Right lobe of liver (tissue), 4 donors: ENCODE results near the gene TRAPPC4.

Source experiments
- POLR2A ChIP-seq: fragments of 450-650 bp; IDR thresholded peaks from one replicate; pipeline ENCODE4 v1.6.1; 2017; ENCODE audit warnings: antibody characterized with exemption, mild to moderate bottlenecking
- TF ChIP-seq, protein P1 (sequence below), 4 donors: fragments of 200-600 bp in 3 of 4; fragments of 450-650 bp in 1 of 4; IDR thresholded peaks; one replicate each; pipeline versions ENCODE4 v1.5.1 to v1.8.0; 2016 to 2022; ENCODE audit warnings: antibody characterized with exemption in 4 of 4, mild to moderate bottlenecking in 2 of 4
- donor health status: DM: no; HTN: no; CAD: no.
- donor health status: DM: no; HTN: no; CAD: no.
- donor health status: DM: no; HTN: yes; CAD: no.

DNA sequence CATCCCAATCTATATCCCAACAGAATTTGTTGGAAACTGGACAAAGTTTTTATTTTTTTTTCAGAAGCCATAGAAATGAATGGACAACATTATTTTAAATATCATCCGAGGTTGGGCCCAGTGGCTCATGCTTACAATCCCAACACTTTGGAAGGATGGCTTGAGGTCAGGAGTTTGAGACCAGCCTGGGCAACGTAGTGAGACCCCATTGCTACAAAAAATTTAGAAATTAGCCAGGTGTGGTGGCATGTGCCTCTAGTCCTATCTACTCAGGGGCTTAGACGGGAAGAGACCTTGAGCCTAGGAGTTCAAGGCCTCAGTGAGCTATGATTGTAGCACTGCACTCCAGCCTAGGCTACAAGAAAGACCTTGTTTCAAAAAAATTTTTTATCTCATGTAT, 16.2 kb downstream of the TRAPPC4 start:
- TF ChIP-seq, protein P1, sequence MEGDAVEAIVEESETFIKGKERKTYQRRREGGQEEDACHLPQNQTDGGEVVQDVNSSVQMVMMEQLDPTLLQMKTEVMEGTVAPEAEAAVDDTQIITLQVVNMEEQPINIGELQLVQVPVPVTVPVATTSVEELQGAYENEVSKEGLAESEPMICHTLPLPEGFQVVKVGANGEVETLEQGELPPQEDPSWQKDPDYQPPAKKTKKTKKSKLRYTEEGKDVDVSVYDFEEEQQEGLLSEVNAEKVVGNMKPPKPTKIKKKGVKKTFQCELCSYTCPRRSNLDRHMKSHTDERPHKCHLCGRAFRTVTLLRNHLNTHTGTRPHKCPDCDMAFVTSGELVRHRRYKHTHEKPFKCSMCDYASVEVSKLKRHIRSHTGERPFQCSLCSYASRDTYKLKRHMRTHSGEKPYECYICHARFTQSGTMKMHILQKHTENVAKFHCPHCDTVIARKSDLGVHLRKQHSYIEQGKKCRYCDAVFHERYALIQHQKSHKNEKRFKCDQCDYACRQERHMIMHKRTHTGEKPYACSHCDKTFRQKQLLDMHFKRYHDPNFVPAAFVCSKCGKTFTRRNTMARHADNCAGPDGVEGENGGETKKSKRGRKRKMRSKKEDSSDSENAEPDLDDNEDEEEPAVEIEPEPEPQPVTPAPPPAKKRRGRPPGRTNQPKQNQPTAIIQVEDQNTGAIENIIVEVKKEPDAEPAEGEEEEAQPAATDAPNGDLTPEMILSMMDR (IDR thresholded peaks at IDR 0.05), result no peak
- TF ChIP-seq POLR2A, result no peak
